ENCODE results near the gene HNF1A. TPM values are rescaled to one million over a fixed set of nuclear protein-coding genes. Genes with fewer than 3 reads are reported as not detected.

HNF1A gene
- total RNA-seq, 1 donor from 2014 or later: not detected

DNA sequence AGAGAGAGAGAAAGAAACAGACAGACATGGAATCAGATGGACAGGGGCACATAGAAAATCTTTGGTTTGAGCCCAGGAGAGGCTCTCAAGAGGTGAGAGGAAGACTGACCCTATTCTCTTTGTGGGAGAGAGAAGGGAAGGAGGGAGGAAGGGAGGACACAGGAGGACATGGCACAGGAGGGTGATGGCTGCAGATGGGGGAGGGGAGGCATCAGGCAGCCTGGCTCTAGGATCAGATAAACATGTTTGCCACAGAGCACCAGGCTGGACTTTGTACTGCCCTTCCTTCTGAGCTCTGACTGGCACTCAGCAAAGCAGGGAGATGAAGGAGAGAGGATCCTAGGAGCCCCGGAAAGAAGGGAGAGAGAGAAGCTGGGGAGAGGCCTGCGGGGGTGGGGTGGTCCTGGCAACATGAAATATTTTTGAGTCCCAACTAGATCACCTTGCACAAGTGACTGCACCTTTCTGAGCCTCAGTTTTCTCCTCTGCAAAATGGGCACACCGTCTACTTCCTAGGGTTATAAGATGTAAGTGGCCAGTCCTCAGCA is 6.1 kb downstream of the HNF1A start:
- H3K4me1 Mint-ChIP-seq: no peaks in the 10 kb centered on the region
- H3K27ac Mint-ChIP-seq: no peak overlapping the region

GRCh38 chr12:120988234-120988633 is 9.9 kb downstream of the HNF1A start:
- Mint-ChIP-seq H3K27me3 (ENCODE audit: low read depth) (peaks cover 12% of the 10 kb centered on the region), H3K27ac (no peak overlapping the region), H3K9me3 (peaks cover 4% of the 10 kb centered on the region), H3K36me3 (no peaks in the 10 kb centered on the region), H3K4me3 (no peak overlapping the region), H3K4me1 (no peaks in the 10 kb centered on the region)
- no peak for DNase-seq (ENCODE audit: low spot score in 2 of 2, unreplicated experiment in 2 of 2)
- TF ChIP-seq CTCF (IDR thresholded peaks at IDR 0.05; ENCODE audit: unreplicated experiment): no peak

More for the DNA sequence above, 6.1 kb downstream of the HNF1A start:
- no peak for DNase-seq (ENCODE audit: low spot score in 2 of 2, unreplicated experiment in 2 of 2)
- Mint-ChIP-seq H3K36me3 (no peaks in the 10 kb centered on the region), H3K9me3 (peaks cover 4% of the 10 kb centered on the region), H3K27me3 (ENCODE audit: low read depth) (no peaks in the 10 kb centered on the region), H3K4me3 (no peak overlapping the region)
- no peak for TF ChIP-seq CTCF (IDR thresholded peaks at IDR 0.05; ENCODE audit: unreplicated experiment)

- H3K4me3 Mint-ChIP-seq: no peak overlapping the region
- H3K9me3 Mint-ChIP-seq: peaks cover 4% of the 10 kb centered on the region
- no peak for TF ChIP-seq CTCF (IDR thresholded peaks at IDR 0.05; ENCODE audit: unreplicated experiment)
- H3K4me1 Mint-ChIP-seq: no peaks in the 10 kb centered on the region
- DNase-seq (ENCODE audit: low spot score in 2 of 2, unreplicated experiment in 2 of 2): no peak
- H3K27me3 Mint-ChIP-seq (ENCODE audit: low read depth): peaks cover 15% of the 10 kb centered on the region
- H3K36me3 Mint-ChIP-seq: no peaks in the 10 kb centered on the region
- H3K27ac Mint-ChIP-seq: no peak overlapping the region
Measured at GRCh38 chr12:120988658-120989057, 10.3 kb downstream of the HNF1A start.

GRCh38 chr12:120989687-120990086 is 11.3 kb downstream of the HNF1A start:
- Mint-ChIP-seq H3K27me3 (ENCODE audit: low read depth) (peaks cover 17% of the 10 kb centered on the region), H3K4me1 (no peaks in the 10 kb centered on the region), H3K4me3 (no peak overlapping the region), H3K9me3 (peaks cover 4% of the 10 kb centered on the region), H3K36me3 (no peaks in the 10 kb centered on the region), H3K27ac (no peak overlapping the region)
- DNase-seq (ENCODE audit: low spot score in 2 of 2, unreplicated experiment in 2 of 2): no peak
- no peak for TF ChIP-seq CTCF (IDR thresholded peaks at IDR 0.05; ENCODE audit: unreplicated experiment)

DNA sequence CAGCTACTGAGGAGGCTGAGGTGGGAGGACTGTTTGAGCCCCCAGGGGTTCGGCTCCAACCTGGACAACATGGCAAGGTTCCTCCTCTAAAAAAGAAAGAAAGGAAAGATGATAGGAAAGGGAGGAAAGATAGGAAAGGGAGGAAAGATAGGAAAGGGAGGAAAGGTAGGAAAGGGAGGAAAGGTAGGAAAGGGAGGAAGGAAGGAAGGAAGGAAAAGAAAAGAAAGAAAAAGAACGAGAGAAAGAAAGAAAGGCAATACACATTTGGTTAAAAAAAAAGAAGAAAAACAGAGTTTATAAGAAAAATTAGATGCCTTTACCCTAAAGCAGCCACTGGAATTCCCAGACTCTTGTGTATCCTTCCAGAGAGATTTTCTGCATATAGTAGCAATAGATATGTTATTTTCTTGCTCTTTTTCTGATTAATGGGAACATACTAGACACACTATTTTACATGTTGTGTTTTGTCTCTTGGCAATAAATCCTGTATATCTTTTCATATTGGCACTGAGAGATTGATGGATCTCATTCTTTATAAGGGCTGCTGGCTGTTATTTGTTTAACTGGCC is 12.2 kb downstream of the HNF1A start:
- H3K27ac Mint-ChIP-seq: no peak overlapping the region
- no peak for TF ChIP-seq CTCF (IDR thresholded peaks at IDR 0.05; ENCODE audit: unreplicated experiment)
- DNase-seq (ENCODE audit: low spot score in 2 of 2, unreplicated experiment in 2 of 2): no peak
- H3K4me1 Mint-ChIP-seq: no peaks in the 10 kb centered on the region
- no peaks in the 10 kb centered on the region for H3K36me3 Mint-ChIP-seq
- peaks cover 4% of the 10 kb centered on the region for H3K9me3 Mint-ChIP-seq
- no peak overlapping the region for H3K4me3 Mint-ChIP-seq
- peaks cover 23% of the 10 kb centered on the region for H3K27me3 Mint-ChIP-seq (ENCODE audit: low read depth)

All from mesothelial cell of epicardium (in vitro differentiated cells).